Uterus (tissue), 2 donors: ENCODE data around the gene PXDC1.

ENCODE experiments used
- POLR2A ChIP-seq, 2 donors: fragments of 450-650 bp; IDR thresholded peaks; one replicate each; pipeline ENCODE4 v1.6.1; 2016; ENCODE audit warnings: antibody characterized with exemption in 2 of 2, mild to moderate bottlenecking in 1 of 2, moderate library complexity in 1 of 2
- TF ChIP-seq, protein P1 (sequence below), 4 experiments: fragments of 200-600 bp in 2 of 4; fragments of 450-650 bp in 2 of 4; sonication (generic) in 2 of 4; IDR thresholded peaks; one replicate each; pipeline ENCODE4 v1.5.1; 2016 to 2019; ENCODE audit warnings: antibody characterized with exemption in 4 of 4, mild to moderate bottlenecking in 2 of 4, moderate library complexity in 1 of 4

DNA sequence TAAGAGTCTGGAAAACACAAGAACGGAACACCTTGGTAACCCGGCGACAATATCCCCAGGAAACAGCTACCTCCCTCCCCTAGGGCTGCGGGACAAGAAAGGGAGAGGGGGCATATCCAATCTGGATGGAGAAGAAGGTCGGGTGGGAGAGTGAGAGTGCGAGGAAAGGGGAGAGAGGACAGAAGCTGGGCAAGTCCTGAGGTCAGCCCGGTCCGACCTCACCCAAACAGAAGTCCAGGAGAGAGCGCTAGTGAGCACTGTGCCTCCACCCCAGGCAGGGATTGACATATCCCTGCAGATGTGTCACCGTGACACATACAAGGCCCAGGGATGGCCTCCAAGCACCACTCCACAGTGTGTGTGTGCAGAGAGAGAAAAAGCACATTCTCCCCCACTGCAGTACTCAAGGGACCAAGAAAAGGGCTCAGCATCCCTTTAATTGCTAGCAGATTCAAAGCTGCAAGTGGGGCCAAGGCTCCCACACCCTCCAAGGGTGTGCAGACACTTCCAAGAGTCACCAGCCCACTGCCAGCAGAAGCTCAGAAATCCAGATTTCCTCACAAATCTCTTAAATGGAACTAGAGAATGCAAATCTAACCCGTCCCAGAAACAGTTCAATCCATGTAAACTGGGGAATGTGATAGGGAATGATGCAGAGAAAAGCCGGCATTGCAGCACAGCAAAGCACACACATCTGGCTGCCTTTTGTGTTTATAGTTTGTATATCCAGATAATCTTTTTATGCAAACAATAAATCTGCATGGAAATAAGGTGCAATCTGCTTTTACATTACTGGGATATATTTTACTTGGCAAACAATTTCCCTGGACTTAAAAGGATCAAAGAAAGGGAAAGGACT, 3.1 kb downstream of the PXDC1 start:
- TF ChIP-seq, protein P1, sequence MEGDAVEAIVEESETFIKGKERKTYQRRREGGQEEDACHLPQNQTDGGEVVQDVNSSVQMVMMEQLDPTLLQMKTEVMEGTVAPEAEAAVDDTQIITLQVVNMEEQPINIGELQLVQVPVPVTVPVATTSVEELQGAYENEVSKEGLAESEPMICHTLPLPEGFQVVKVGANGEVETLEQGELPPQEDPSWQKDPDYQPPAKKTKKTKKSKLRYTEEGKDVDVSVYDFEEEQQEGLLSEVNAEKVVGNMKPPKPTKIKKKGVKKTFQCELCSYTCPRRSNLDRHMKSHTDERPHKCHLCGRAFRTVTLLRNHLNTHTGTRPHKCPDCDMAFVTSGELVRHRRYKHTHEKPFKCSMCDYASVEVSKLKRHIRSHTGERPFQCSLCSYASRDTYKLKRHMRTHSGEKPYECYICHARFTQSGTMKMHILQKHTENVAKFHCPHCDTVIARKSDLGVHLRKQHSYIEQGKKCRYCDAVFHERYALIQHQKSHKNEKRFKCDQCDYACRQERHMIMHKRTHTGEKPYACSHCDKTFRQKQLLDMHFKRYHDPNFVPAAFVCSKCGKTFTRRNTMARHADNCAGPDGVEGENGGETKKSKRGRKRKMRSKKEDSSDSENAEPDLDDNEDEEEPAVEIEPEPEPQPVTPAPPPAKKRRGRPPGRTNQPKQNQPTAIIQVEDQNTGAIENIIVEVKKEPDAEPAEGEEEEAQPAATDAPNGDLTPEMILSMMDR (IDR thresholded peaks at IDR 0.05) = peak; percentile 31 to 50 (median 46)
- no peak for TF ChIP-seq POLR2A (IDR thresholded peaks at IDR 0.05)
